ENCODE results near the gene STK40.

Gene STK40

DNA sequence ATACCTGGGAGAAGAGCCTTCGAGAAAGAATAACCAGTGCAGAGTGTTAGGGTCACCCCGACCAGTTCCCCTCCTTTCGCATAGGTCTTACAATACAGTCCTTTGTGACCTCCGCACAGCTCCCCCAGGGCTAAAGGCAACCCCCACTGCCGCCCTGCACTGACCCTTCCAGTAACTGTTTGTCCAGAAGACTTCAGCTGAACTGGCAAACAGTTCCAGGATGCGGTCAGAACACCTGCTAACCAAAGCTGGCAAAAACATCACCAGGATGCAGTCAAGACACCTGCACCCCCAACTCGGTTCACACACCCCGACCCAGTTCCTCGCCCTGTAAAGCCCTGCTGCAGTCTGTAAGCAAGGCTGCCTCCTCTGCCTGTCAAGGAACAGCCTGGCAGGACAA is 55.9 kb downstream of the STK40 start:
- no peak for TF ChIP-seq FOXM1 (IDR thresholded peaks at IDR 0.05; ENCODE audit: borderline replicate concordance, low read depth)
- TF ChIP-seq EGR1 (IDR thresholded peaks at IDR 0.05) = no peak
- TF ChIP-seq, protein P1, sequence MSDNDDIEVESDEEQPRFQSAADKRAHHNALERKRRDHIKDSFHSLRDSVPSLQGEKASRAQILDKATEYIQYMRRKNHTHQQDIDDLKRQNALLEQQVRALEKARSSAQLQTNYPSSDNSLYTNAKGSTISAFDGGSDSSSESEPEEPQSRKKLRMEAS (IDR thresholded peaks at IDR 0.05) = no peak
- TF ChIP-seq RAD21 (IDR thresholded peaks at IDR 0.05; ENCODE audit: low read depth) = no peak
- TF ChIP-seq TCF12 (IDR thresholded peaks at IDR 0.05; ENCODE audit: low read depth) = no peak
- TF ChIP-seq YY1 (IDR thresholded peaks at IDR 0.05; ENCODE audit: low read depth) = no peak
- TF ChIP-seq NFIC (IDR thresholded peaks at IDR 0.05) = no peak
- no peak for TF ChIP-seq USF1 (IDR thresholded peaks at IDR 0.05)
- TF ChIP-seq CEBPB (IDR thresholded peaks at IDR 0.05) = no peak
- TF ChIP-seq ZBTB7A (IDR thresholded peaks at IDR 0.05; ENCODE audit: low read depth) = no peak
- TF ChIP-seq, protein P2, sequence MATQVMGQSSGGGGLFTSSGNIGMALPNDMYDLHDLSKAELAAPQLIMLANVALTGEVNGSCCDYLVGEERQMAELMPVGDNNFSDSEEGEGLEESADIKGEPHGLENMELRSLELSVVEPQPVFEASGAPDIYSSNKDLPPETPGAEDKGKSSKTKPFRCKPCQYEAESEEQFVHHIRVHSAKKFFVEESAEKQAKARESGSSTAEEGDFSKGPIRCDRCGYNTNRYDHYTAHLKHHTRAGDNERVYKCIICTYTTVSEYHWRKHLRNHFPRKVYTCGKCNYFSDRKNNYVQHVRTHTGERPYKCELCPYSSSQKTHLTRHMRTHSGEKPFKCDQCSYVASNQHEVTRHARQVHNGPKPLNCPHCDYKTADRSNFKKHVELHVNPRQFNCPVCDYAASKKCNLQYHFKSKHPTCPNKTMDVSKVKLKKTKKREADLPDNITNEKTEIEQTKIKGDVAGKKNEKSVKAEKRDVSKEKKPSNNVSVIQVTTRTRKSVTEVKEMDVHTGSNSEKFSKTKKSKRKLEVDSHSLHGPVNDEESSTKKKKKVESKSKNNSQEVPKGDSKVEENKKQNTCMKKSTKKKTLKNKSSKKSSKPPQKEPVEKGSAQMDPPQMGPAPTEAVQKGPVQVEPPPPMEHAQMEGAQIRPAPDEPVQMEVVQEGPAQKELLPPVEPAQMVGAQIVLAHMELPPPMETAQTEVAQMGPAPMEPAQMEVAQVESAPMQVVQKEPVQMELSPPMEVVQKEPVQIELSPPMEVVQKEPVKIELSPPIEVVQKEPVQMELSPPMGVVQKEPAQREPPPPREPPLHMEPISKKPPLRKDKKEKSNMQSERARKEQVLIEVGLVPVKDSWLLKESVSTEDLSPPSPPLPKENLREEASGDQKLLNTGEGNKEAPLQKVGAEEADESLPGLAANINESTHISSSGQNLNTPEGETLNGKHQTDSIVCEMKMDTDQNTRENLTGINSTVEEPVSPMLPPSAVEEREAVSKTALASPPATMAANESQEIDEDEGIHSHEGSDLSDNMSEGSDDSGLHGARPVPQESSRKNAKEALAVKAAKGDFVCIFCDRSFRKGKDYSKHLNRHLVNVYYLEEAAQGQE (IDR thresholded peaks at IDR 0.05; ENCODE audit: low read depth) = no peak
- no peak for TF ChIP-seq EP300 (IDR thresholded peaks at IDR 0.05; ENCODE audit: borderline replicate concordance)
- no peak for TF ChIP-seq CREB1 (IDR thresholded peaks at IDR 0.05; ENCODE audit: low read depth)
- TF ChIP-seq TAF1 (IDR thresholded peaks at IDR 0.05; ENCODE audit: low read depth) = no peak
- TF ChIP-seq TEAD4 (IDR thresholded peaks at IDR 0.05) = no peak

GRCh38 chr1:36328713-36329112 is 57.0 kb downstream of the STK40 start:
- TF ChIP-seq TEAD4 (IDR thresholded peaks at IDR 0.05) (no peak), NFIC (IDR thresholded peaks at IDR 0.05) (peak; percentile 82), USF1 (IDR thresholded peaks at IDR 0.05) (peak; percentile 47; the same call in 1 of the 2 replicates)
- TF ChIP-seq, protein P1 (IDR thresholded peaks at IDR 0.05) = peak; percentile 38; the same call in 1 of the 2 replicates

DNA sequence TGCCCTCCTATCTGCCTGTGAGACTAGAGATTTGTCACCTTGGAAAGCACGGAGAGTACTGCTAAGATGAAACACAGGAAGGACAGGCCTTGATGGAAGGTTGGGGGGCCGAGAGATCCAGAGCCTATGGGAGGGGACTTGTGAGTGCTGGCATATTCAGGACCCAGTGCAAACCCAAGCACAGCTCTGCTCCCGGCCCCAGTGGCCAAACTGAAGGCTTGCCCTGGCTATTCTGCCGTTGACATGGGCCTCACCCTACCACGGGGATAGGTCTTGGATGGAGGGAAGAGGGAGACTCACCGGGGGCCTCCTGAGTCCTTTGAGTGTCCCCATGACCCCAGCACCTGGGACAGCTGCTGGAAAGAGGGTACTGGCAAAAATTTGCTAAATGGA is 57.6 kb downstream of the STK40 start:
- no peak for TF ChIP-seq FOXM1 (IDR thresholded peaks at IDR 0.05; ENCODE audit: borderline replicate concordance, low read depth)
- no peak for TF ChIP-seq ZBTB7A (IDR thresholded peaks at IDR 0.05; ENCODE audit: low read depth)
- TF ChIP-seq YY1 (IDR thresholded peaks at IDR 0.05; ENCODE audit: low read depth) = no peak
- TF ChIP-seq, protein P2 (IDR thresholded peaks at IDR 0.05; ENCODE audit: low read depth) = no peak
- TF ChIP-seq CEBPB (IDR thresholded peaks at IDR 0.05) = no peak
- TF ChIP-seq TAF1 (IDR thresholded peaks at IDR 0.05; ENCODE audit: low read depth) = no peak
- TF ChIP-seq EGR1 (IDR thresholded peaks at IDR 0.05) = no peak
- no peak for TF ChIP-seq NFIC (IDR thresholded peaks at IDR 0.05)

- no peak for TF ChIP-seq ZBTB7A (IDR thresholded peaks at IDR 0.05; ENCODE audit: low read depth)
- no peak for TF ChIP-seq FOXM1 (IDR thresholded peaks at IDR 0.05; ENCODE audit: borderline replicate concordance, low read depth)
- no peak for TF ChIP-seq EGR1 (IDR thresholded peaks at IDR 0.05)
- no peak for TF ChIP-seq CREB1 (IDR thresholded peaks at IDR 0.05; ENCODE audit: low read depth)
Observed at GRCh38 chr1:36327421-36328087, 58.2 kb downstream of the STK40 start.

DNA sequence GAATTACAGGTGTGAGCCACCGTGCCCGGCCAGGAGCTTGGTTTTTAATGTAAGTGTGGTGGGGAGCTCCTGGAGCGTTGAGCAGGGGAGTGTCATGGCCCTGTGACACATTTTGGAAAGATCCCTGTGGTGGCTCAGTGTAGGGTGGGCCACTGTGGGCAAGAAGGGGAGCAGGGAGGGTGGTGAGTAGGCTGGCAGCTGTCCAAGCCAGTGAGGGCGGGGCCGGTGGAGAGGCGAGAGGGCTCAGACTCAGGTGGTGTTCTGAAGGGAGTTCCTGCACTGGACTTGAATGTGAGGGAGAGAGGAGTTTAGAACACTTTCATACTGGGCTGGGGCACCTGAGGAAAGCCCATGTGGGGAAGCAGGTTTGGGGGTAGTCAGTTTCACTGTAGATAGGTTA is 59.2 kb downstream of the STK40 start:
- TF ChIP-seq EGR1 (IDR thresholded peaks at IDR 0.05) (no peak), CREB1 (IDR thresholded peaks at IDR 0.05; ENCODE audit: low read depth) (no peak), NFIC (IDR thresholded peaks at IDR 0.05) (peak; percentile 39; the same call in 1 of the 2 replicates)
- TF ChIP-seq, protein P1 (IDR thresholded peaks at IDR 0.05) = no peak

DNA sequence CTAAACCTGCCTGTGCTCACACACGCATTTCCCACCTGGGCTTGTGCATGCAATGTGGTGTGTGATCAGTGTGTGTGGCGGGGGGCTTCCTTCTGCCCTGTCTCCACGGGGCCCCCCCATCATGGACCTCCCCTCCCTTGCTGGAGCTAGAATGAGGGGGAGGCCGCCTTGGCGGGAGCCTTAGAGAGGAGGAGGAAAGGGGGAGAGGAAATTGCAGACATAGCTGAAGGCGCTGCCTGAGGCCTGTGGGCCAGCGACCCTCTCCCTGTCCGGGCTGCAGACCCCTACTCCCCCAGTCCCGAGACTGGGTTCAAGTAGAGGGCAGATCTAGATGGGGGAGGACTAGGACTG is 61.4 kb downstream of the STK40 start:
- no peak for TF ChIP-seq RAD21 (IDR thresholded peaks at IDR 0.05; ENCODE audit: low read depth)
- TF ChIP-seq YY1 (IDR thresholded peaks at IDR 0.05; ENCODE audit: low read depth) = no peak
- TF ChIP-seq, protein P2 (IDR thresholded peaks at IDR 0.05; ENCODE audit: low read depth) = no peak
- no peak for TF ChIP-seq EP300 (IDR thresholded peaks at IDR 0.05; ENCODE audit: borderline replicate concordance)
- no peak for TF ChIP-seq CREB1 (IDR thresholded peaks at IDR 0.05; ENCODE audit: low read depth)
- no peak for TF ChIP-seq TCF12 (IDR thresholded peaks at IDR 0.05; ENCODE audit: low read depth)
- TF ChIP-seq USF1 (IDR thresholded peaks at IDR 0.05) = no peak
- no peak for TF ChIP-seq TEAD4 (IDR thresholded peaks at IDR 0.05)
- TF ChIP-seq, protein P1 (IDR thresholded peaks at IDR 0.05) = no peak
- TF ChIP-seq ZBTB7A (IDR thresholded peaks at IDR 0.05; ENCODE audit: low read depth) = no peak
- TF ChIP-seq EGR1 (IDR thresholded peaks at IDR 0.05) = no peak
